Tibial artery (tissue), 4 donors: ENCODE measurements around the gene PXDN.

Source experiments
- DNase-seq, 2 donors: peaks; one replicate each; pipeline ENCODE4 v3.0.0-alpha.2; 2019
- H3K27ac ChIP-seq, 2 donors: fragments of 200-600 bp; sonication (generic) in 1 of 2; 1 replicate in 1 of 2; 2 replicates in 1 of 2; pipeline ENCODE4 v1.5.1; 2018 to 2019; ENCODE audit warnings: mild to moderate bottlenecking in 1 of 2
- H3K27me3 ChIP-seq, 2 donors: fragments of 200-600 bp; sonication (generic) in 1 of 2; one replicate each; pipeline versions ENCODE4 v1.5.1 to v1.6.0; 2016 to 2019
- H3K36me3 ChIP-seq, 3 donors: fragments of 200-600 bp; sonication (generic) in 2 of 3; one replicate each; pipeline ENCODE4 v1.5.1; 2016 to 2019; ENCODE audit warnings: mild to moderate bottlenecking in 2 of 3
- H3K4me1 ChIP-seq, 4 donors: fragments of 200-600 bp; sonication (generic) in 2 of 4; 1 replicate in 3 of 4; 2 replicates in 1 of 4; pipeline ENCODE4 v1.5.1; 2016 to 2019
- H3K4me3 ChIP-seq, 2 donors: fragments of 200-600 bp; sonication (generic) in 1 of 2; 1 replicate in 1 of 2; 2 replicates in 1 of 2; pipeline ENCODE4 v1.5.1; 2018 to 2019; ENCODE audit warnings: mild to moderate bottlenecking in 2 of 2
- H3K9me3 ChIP-seq, 3 donors: fragments of 200-600 bp; sonication (generic) in 1 of 3; one replicate each; pipeline ENCODE4 v1.5.1; 2016 to 2019
- CTCF ChIP-seq, 2 experiments: fragments of 200-600 bp in 1 of 2; fragments of 450-650 bp in 1 of 2; IDR thresholded peaks; one replicate each; pipeline ENCODE4 v1.5.1; 2017 to 2019; ENCODE audit warnings: antibody characterized with exemption in 2 of 2, mild to moderate bottlenecking in 1 of 2, moderate library complexity in 1 of 2
- intact Hi-C: fragments of 100-400 bp; cut with DNase I; formaldehyde crosslinking; loops from one replicate; pipeline ENCODE4 v1.15.0; 2023; ENCODE audit warnings: low total_unique reads

PXDN gene

DNA sequence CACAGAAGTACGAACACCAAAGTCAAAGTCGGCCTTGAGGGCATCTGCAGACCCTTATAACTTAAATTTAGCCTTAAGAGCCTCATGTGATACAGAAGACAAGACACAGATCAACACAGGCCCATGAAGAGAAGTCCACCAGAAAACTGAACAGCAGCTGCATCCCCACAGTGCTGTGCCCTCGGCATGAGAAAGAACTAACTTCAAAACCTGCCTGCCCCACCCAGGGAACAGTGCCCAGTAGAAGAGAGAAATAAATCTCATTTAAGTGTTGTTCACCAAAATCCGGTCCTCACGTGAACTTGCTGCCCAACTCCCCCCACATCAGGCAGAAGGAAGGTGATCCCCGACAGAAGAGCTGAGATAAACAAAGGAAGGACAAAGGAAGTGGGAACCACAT is 73.7 kb downstream of the PXDN start:
- intact Hi-C loops = no loop called here
- Histone ChIP-seq H3K27me3 (no peaks in the 10 kb centered on the region), H3K36me3 (peaks cover 44 to 60% (median 56%) of the 10 kb centered on the region in 3 donors), H3K27ac (peak overlapping the region in 1 of 2 donors; percentile 13), H3K9me3 (no peaks in the 10 kb centered on the region), H3K4me1 (peaks cover 0 to 5% (median under 1%) of the 10 kb centered on the region in 4 donors), H3K4me3 (no peak overlapping the region)
- DNase-seq = no peak
- no peak for TF ChIP-seq CTCF (IDR thresholded peaks at IDR 0.05)

DNA sequence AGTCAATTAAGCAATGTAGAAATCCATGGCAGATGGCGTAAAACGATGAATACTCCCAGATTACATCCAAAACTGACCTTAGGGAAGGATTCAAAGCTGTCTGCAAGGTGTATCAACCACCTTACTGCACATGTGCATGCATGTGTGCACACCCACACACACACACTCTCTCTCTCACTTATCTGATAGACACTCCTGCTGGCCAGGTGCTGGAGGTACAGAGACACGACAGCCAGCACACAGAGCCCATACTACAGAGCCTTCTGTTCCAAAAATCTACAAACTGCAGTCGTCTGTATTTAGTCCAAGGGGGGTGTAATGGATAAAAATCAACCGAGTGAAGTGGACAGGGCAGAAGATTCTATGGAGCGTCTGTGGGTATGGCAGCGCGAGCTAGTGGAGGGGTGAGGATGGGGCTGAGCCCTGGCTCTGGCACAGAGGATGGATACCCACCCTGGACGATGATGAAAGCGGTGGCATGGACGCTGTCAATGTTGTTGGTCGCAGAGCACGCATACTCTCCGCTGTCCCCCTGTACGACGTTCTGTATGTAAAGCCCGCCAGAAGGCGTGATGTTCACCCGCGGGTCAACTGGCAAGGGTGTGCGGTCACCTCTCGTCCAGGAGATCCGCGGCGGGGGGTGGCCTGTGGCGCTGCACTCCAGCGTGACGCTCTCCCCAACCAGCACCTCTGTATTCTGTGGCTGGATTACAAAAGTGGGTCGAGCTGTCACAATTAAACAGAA is 78.4 kb downstream of the PXDN start:
- no peaks in the 10 kb centered on the region for H3K4me1 ChIP-seq
- intact Hi-C loops = no loop called here
- no peak overlapping the region for H3K27ac ChIP-seq
- peaks cover 50 to 63% (median 61%) of the 10 kb centered on the region in 3 donors for H3K36me3 ChIP-seq
- no peak for DNase-seq
- no peak for TF ChIP-seq CTCF (IDR thresholded peaks at IDR 0.05)
- no peaks in the 10 kb centered on the region for H3K27me3 ChIP-seq
- H3K4me3 ChIP-seq = no peak overlapping the region
- H3K9me3 ChIP-seq = no peaks in the 10 kb centered on the region

- peak in 1 of 2 donors; percentile 20 for DNase-seq
- intact Hi-C loops = no loop called here
Measured at GRCh38 chr2:1664698-1665097, 79.6 kb downstream of the PXDN start.

GRCh38 chr2:1664076-1664605 is 80.2 kb downstream of the PXDN start:
- Histone ChIP-seq H3K27me3 (no peaks in the 10 kb centered on the region), H3K4me1 (no peaks in the 10 kb centered on the region), H3K4me3 (no peak overlapping the region), H3K36me3 (peaks cover 66 to 77% (median 72%) of the 10 kb centered on the region in 3 donors), H3K9me3 (no peaks in the 10 kb centered on the region), H3K27ac (no peak overlapping the region)
- TF ChIP-seq CTCF (IDR thresholded peaks at IDR 0.05) = no peak
- intact Hi-C loops = no loop called here
- peak in 1 of 2 donors; percentile 8 for DNase-seq

More at GRCh38 chr2:1664698-1665097, 79.6 kb downstream of the PXDN start:
- Histone ChIP-seq H3K36me3 (peaks cover 62 to 75% (median 72%) of the 10 kb centered on the region in 3 donors), H3K4me3 (no peak overlapping the region), H3K9me3 (no peaks in the 10 kb centered on the region), H3K4me1 (no peaks in the 10 kb centered on the region), H3K27ac (no peak overlapping the region), H3K27me3 (no peaks in the 10 kb centered on the region)
- no peak for TF ChIP-seq CTCF (IDR thresholded peaks at IDR 0.05)

DNA sequence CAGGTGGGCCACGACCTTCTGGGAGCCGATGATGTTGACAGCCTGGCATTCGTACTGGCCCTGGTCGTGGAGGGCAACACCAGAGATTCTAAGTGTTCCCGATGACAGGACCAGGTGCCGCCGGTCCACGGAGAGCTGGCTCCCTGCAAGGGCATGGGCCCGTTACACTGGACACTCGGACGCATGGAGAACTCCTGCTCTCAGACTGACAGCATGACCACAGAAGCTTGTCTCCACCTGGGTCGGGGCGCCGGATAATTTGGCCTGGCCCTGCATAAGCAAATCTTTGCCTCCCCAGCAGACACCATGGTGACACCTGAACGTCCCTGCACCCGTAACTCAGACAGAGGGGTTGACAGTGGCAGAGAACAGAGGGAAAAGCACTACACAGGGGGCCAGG is 80.7 kb downstream of the PXDN start:
- no peak for TF ChIP-seq CTCF (IDR thresholded peaks at IDR 0.05)
- Histone ChIP-seq H3K36me3 (peaks cover 66 to 78% (median 75%) of the 10 kb centered on the region in 3 donors), H3K4me1 (no peaks in the 10 kb centered on the region), H3K4me3 (no peak overlapping the region), H3K27me3 (no peaks in the 10 kb centered on the region), H3K9me3 (no peaks in the 10 kb centered on the region), H3K27ac (no peak overlapping the region)
- intact Hi-C loops = no loop called here
- peak in 1 of 2 donors; percentile 17 for DNase-seq
